Ascending aorta (tissue), 2 donors: ENCODE data around the gene GPR39. TPM values are rescaled to one million over a fixed set of nuclear protein-coding genes. Genes with fewer than 3 reads are reported as not detected.
A peak's percentile ranks its signal among the peaks of the same experiment; 100 is the strongest.

Experiments
- DNase-seq, 2 donors: peaks; one replicate each; pipeline ENCODE4 v3.0.0-alpha.2; 2019; ENCODE audit warnings: low spot score in 2 of 2
- H3K27ac ChIP-seq, 2 donors: fragments of 200-600 bp; sonication (generic); one replicate each; pipeline ENCODE4 v1.5.1; 2016 to 2017; ENCODE audit warnings: mild to moderate bottlenecking in 1 of 2
- H3K27me3 ChIP-seq: fragments of 200-600 bp; sonication (generic); one replicate; pipeline ENCODE4 v1.5.1; 2017
- H3K36me3 ChIP-seq, 2 donors: fragments of 200-600 bp; sonication (generic); one replicate each; pipeline ENCODE4 v1.5.1; 2016
- H3K4me1 ChIP-seq, 2 donors: fragments of 200-600 bp; sonication (generic); one replicate each; pipeline ENCODE4 v1.5.1; 2016 to 2017; ENCODE audit warnings: mild to moderate bottlenecking in 1 of 2
- H3K4me3 ChIP-seq, 2 donors: fragments of 200-600 bp; sonication (generic); one replicate each; pipeline ENCODE4 v1.5.1; 2016 to 2017; ENCODE audit warnings: mild to moderate bottlenecking in 1 of 2
- H3K9me3 ChIP-seq, 2 donors: fragments of 200-600 bp; sonication (generic); one replicate each; pipeline ENCODE4 v1.5.1; 2016
- intact Hi-C: fragments of 100-400 bp; cut with DNase I; formaldehyde crosslinking; loops from one replicate; pipeline ENCODE4 v1.15.1; 2023
- total RNA-seq: library from RNA; depleted of rRNA; stranded (reverse); fragments of >200 nt; gene quantifications from one replicate; pipeline ENCODE4 v1.1.0, GENCODE V29; 2016
- TF ChIP-seq, protein P1 (sequence below), 3 experiments: fragments of 200-600 bp in 2 of 3; fragments of 450-650 bp in 1 of 3; sonication (generic) in 2 of 3; IDR thresholded peaks; one replicate each; pipeline ENCODE4 v1.5.1; 2016 to 2019; ENCODE audit warnings: antibody characterized with exemption in 3 of 3, mild to moderate bottlenecking in 1 of 3, moderate library complexity in 1 of 3

Gene GPR39
- total RNA-seq, result 0.64 TPM

DNA sequence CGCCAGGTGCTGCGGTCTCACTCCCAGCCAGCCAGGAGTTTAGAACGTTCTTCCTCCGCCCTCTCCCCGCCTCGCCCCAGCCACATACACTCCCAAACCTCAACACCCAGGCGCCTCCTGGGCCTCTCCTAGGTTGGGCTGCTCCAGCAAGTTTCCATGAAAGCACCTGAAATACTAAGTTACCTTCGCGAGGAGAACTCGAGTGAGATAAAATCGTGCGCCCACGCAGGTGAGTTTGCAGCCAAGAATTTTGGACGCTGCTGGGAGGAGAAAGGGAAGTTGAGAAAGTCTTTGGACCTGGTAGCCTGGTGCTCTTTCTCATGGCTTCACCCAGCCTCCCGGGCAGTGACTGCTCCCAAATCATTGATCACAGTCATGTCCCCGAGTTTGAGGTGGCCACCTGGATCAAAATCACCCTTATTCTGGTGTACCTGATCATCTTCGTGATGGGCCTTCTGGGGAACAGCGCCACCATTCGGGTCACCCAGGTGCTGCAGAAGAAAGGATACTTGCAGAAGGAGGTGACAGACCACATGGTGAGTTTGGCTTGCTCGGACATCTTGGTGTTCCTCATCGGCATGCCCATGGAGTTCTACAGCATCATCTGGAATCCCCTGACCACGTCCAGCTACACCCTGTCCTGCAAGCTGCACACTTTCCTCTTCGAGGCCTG lies at the start of gene GPR39:
GPR39 (plus strand) TSS at position 83 of the 673 bp plus-strand sequence.
- TF ChIP-seq, protein P1, sequence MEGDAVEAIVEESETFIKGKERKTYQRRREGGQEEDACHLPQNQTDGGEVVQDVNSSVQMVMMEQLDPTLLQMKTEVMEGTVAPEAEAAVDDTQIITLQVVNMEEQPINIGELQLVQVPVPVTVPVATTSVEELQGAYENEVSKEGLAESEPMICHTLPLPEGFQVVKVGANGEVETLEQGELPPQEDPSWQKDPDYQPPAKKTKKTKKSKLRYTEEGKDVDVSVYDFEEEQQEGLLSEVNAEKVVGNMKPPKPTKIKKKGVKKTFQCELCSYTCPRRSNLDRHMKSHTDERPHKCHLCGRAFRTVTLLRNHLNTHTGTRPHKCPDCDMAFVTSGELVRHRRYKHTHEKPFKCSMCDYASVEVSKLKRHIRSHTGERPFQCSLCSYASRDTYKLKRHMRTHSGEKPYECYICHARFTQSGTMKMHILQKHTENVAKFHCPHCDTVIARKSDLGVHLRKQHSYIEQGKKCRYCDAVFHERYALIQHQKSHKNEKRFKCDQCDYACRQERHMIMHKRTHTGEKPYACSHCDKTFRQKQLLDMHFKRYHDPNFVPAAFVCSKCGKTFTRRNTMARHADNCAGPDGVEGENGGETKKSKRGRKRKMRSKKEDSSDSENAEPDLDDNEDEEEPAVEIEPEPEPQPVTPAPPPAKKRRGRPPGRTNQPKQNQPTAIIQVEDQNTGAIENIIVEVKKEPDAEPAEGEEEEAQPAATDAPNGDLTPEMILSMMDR (IDR thresholded peaks at IDR 0.05), result no peak
- no peak within 1 kb of the TSS for H3K27ac ChIP-seq

DNA sequence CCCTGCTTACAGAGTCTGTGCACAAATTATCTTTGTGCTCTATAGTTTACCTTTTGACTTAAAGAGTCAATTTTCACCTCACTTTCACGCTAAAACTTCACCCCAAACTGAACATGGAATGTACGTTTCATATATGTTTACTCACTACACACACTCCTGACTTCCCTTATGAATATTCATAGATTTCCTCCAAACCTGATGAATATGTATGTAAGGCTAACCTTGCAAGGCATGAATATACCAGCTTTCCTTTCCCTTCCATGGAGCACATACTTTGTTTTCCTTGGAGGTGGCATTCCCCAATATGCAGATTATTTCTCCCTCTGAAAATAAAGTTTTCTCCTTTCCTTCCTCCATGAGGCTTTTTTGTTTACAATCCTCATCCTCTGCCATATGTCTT lies 48.4 kb upstream of the GPR39 start:
- no peak for DNase-seq
- intact Hi-C loops, result no loop called here
- no peak overlapping the region for H3K4me3 ChIP-seq
- no peaks in the 10 kb centered on the region for H3K36me3 ChIP-seq
- peaks cover 0 to 9% of the 10 kb centered on the region in 2 donors for H3K9me3 ChIP-seq
- TF ChIP-seq, protein P1 (IDR thresholded peaks at IDR 0.05), result no peak
- no peaks in the 10 kb centered on the region for H3K4me1 ChIP-seq
- no peak overlapping the region for H3K27ac ChIP-seq
- no peaks in the 10 kb centered on the region for H3K27me3 ChIP-seq

More for the DNA sequence above, at the start of gene GPR39:
- intact Hi-C loops, result no loop called here
- Histone ChIP-seq H3K4me1 (no peaks in the 10 kb centered on the region), H3K36me3 (no peaks in the 10 kb centered on the region), H3K4me3 (peak within 1 kb of the TSS; percentile 65 to 70), H3K9me3 (no peaks in the 10 kb centered on the region), H3K27me3 (no peaks in the 10 kb centered on the region)
- DNase-seq, result no peak

DNA sequence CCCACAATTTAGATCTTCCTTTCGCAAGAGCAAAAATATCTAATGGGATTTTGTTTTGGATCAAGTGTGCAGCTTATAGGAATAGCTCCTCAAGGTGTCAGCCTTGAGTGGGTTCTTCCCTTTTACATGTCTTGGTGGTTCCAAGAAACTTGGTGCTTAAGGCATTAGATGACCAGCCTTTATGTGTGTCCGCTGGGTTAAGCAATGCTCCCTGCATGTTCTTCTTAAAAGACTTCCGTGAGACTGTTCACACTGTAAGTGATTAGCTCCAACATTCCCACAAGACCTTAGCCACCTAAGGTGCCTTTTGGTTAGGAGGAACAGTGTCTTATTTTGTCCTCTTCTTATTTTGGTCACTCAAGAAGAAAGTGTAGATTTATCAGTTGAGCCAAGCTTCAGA lies 44.3 kb upstream of the GPR39 start:
- Histone ChIP-seq H3K27me3 (no peaks in the 10 kb centered on the region), H3K4me1 (no peaks in the 10 kb centered on the region), H3K4me3 (no peak overlapping the region), H3K27ac (no peak overlapping the region), H3K36me3 (no peaks in the 10 kb centered on the region), H3K9me3 (no peaks in the 10 kb centered on the region)
- DNase-seq, result no peak
- TF ChIP-seq, protein P1 (IDR thresholded peaks at IDR 0.05), result no peak
- intact Hi-C loops, result no loop called here

DNA sequence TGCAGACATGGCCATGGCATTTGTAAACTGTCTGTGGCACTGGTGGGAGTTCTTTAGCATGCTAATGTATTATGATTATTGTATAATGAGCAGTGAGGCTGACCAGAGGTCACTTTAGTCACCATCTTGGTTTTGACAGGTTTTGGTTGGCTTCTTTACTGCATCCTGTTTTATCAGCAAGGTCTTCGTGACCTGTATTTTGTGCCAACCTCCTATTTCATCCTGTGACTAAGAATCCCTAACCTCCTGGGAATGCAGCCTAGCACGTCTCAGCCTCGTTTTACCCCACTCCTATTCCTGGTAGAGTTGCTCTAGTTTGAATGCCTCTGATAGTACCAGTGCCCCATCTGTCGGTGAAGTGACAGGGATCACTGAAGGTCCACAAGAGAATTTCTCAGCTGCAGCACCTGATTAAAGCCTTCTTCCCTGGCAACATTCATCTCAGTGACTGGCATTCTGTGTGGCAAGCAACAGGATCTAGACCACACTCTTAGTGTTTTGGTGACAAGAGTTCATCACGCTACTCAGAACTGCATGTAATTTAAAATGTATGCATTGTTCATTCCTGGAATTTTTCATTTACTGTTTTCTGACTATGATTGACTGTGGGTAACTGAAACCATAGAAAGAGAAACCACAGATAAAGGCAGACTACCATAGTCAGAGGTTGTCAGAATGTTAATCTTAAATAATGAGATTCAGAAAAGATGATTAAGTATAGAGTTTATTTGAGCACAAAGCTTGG lies 43.0 kb upstream of the GPR39 start:
- no peak for DNase-seq
- Histone ChIP-seq H3K36me3 (no peaks in the 10 kb centered on the region), H3K4me3 (no peak overlapping the region), H3K27me3 (no peaks in the 10 kb centered on the region), H3K9me3 (no peaks in the 10 kb centered on the region), H3K4me1 (no peaks in the 10 kb centered on the region), H3K27ac (no peak overlapping the region)
- intact Hi-C loops, result no loop called here
- TF ChIP-seq, protein P1 (IDR thresholded peaks at IDR 0.05), result no peak

DNA sequence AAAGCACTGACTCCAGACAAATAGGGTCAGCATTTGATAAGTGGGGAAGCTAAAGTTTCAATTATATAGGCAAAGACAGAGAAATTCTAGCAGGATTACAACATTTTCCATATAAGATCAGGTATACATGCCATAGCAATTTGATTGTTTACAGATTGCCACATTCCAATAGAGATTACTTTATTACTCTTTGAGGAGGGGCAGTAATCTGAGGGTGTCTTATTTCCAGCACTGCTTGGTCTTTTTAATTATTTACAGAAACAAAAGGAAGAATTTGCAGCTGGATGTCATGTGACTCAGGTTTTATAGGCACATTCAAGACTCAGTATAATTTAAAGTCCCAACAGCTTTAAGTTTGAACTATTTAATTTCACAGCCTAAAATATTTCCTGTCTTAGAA lies 42.5 kb upstream of the GPR39 start:
- Histone ChIP-seq H3K27ac (no peak overlapping the region), H3K36me3 (no peaks in the 10 kb centered on the region), H3K27me3 (no peaks in the 10 kb centered on the region), H3K4me3 (no peak overlapping the region), H3K4me1 (no peaks in the 10 kb centered on the region), H3K9me3 (no peaks in the 10 kb centered on the region)
- intact Hi-C loops, result no loop called here
- TF ChIP-seq, protein P1 (IDR thresholded peaks at IDR 0.05), result no peak
- no peak for DNase-seq
